AG04449 (cell line): Measurements from ENCODE around the gene C7orf25.

Source experiments
- CTCF ChIA-PET: fragments of 350-600 bp; formaldehyde crosslinking; extraction: SDS; loops from one replicate; lab custom pipeline; 2021; ENCODE audit warnings: antibody characterized with exemption; lab: Yijun Ruan, JAX
- POLR2A ChIA-PET: fragments of 400-600, 350-600 bp; formaldehyde crosslinking; extraction: SDS; loops from one replicate; lab custom pipeline; 2020; ENCODE audit warnings: antibody characterized with exemption, inconsistent platforms; lab: Yijun Ruan, JAX
- DNase-seq: peaks from one replicate; pipeline ENCODE4 v3.0.0-alpha.2; 2010; ENCODE audit warnings: low read depth, low spot score
- H3K4me3 ChIP-seq: 2 replicates; pipeline ENCODE4 v1.5.1; 2011; ENCODE audit warnings: low read depth, mild to moderate bottlenecking, control low read depth, low read length
- CTCF ChIP-seq: IDR thresholded peaks from one replicate; pipeline ENCODE4 v1.5.1; 2011; ENCODE audit warnings: mild to moderate bottlenecking, moderate library complexity, low read length, control low read depth, inconsistent platforms; ENCODE audit not compliant: insufficient read depth; ENCODE audit errors: missing control alignments

Gene C7orf25

GRCh38 chr7:42926204-42926603, 14.3 kb upstream of the C7orf25 start:
- TF ChIP-seq CTCF: no peak
- ChIA-PET CTCF (interaction anchor here (1.0 to 1.6 kb wide), 3 partner anchors 11 to 985 kb away, joined by 3 to 9 read pairs (median 4); no protein-coding TSS in a partner anchor), POLR2A (no interaction called here)
- H3K4me3 ChIP-seq: no peak overlapping the region
- no peak for DNase-seq

- DNase-seq: no peak
- CTCF ChIA-PET: interaction anchor here (1.0 to 2.6 kb wide), 4 partner anchors 10 to 336 kb away, joined by 3 to 11 read pairs (median 7); no protein-coding TSS in a partner anchor
- TF ChIP-seq CTCF: no peak
- H3K4me3 ChIP-seq: no peak overlapping the region
- POLR2A ChIA-PET: no interaction called here
Measured at GRCh38 chr7:42925630-42926029, 13.8 kb upstream of the C7orf25 start.

GRCh38 chr7:42924223-42924838, 12.5 kb upstream of the C7orf25 start:
- no peak for TF ChIP-seq CTCF
- ChIA-PET POLR2A (no interaction called here), CTCF (interaction anchor here (0.7 to 2.6 kb wide), 6 partner anchors 9 to 338 kb away, joined by 3 to 11 read pairs (median 4); no protein-coding TSS in a partner anchor)
- DNase-seq: no peak
- no peak overlapping the region for H3K4me3 ChIP-seq

GRCh38 chr7:42922017-42922753, 10.3 kb upstream of the C7orf25 start:
- CTCF ChIA-PET: interaction anchor here (1.2 to 1.7 kb wide), 4 partner anchors 10 to 23 kb away, joined by 3 to 5 read pairs (median 3); partner anchors contain the start of genes MRPL32 and PSMA2

GRCh38 chr7:42915356-42915755, 3.5 kb upstream of the C7orf25 start:
- no peak for DNase-seq
- TF ChIP-seq CTCF: no peak
- ChIA-PET POLR2A (interaction anchor here (0.6 kb wide), 1 partner anchor 15 kb away, joined by 3 read pairs; no protein-coding TSS in a partner anchor), CTCF (interaction anchor here (1.0 to 2.1 kb wide), 4 partner anchors 11 to 975 kb away, joined by 3 to 7 read pairs (median 5); partner anchors contain the start of genes MRPL32 and PSMA2)
- H3K4me3 ChIP-seq: no peak overlapping the region

More at GRCh38 chr7:42922017-42922753, 10.3 kb upstream of the C7orf25 start:
- no peak for TF ChIP-seq CTCF
- H3K4me3 ChIP-seq: no peak overlapping the region
- POLR2A ChIA-PET: no interaction called here
- DNase-seq: no peak
